OCI-LY7 (cell line): ENCODE measurements around the gene KIAA0586.

Experiments used
- EZH2phosphoT487 ChIP-seq: fragments of 200-600 bp; sonication (generic); IDR thresholded peaks from 2 replicates; pipeline ENCODE4 v1.6.1; 2018; ENCODE audit warnings: low read depth, borderline replicate concordance, mild to moderate bottlenecking, mixed run types, antibody characterized with exemption, low read length, moderate library complexity, mixed read lengths
- TF ChIP-seq, protein P1 (sequence below): fragments of 200-600 bp; sonication (generic); conservative IDR thresholded peaks from 2 replicates; pipeline ENCODE4 v1.5.1; 2014; ENCODE audit warnings: mild to moderate bottlenecking, antibody characterized with exemption, low read length, moderate library complexity, mixed read lengths

- TF ChIP-seq, protein P1, sequence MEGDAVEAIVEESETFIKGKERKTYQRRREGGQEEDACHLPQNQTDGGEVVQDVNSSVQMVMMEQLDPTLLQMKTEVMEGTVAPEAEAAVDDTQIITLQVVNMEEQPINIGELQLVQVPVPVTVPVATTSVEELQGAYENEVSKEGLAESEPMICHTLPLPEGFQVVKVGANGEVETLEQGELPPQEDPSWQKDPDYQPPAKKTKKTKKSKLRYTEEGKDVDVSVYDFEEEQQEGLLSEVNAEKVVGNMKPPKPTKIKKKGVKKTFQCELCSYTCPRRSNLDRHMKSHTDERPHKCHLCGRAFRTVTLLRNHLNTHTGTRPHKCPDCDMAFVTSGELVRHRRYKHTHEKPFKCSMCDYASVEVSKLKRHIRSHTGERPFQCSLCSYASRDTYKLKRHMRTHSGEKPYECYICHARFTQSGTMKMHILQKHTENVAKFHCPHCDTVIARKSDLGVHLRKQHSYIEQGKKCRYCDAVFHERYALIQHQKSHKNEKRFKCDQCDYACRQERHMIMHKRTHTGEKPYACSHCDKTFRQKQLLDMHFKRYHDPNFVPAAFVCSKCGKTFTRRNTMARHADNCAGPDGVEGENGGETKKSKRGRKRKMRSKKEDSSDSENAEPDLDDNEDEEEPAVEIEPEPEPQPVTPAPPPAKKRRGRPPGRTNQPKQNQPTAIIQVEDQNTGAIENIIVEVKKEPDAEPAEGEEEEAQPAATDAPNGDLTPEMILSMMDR, result no peak
- no peak for TF ChIP-seq EZH2phosphoT487
Measured at GRCh38 chr14:58517592-58517991, 90.1 kb downstream of the KIAA0586 start.
